KBM-7 (cell line): Measurements from ENCODE around the gene FLT1.

Source experiments
- DNase-seq: peaks from one replicate; pipeline ENCODE4 v3.0.0-alpha.2; 2015
- in situ Hi-C: fragments of 300-500 bp; cut with MboI; formaldehyde crosslinking; loops from 2 replicates; pipeline ENCODE4 v1.14.3; 2020; ENCODE audit warnings: low sequenced_read_pairs, low pct_unique_long_range_greater_than_20kb, mixed read lengths

The FLT1 gene

GRCh38 chr13:28358708-28359107, 136.2 kb downstream of the FLT1 start:
- in situ Hi-C loops: no loop called here
- DNase-seq: no peak

GRCh38 chr13:28357911-28358433, 137.0 kb downstream of the FLT1 start:
- in situ Hi-C loops: no loop called here
- DNase-seq: no peak

DNA sequence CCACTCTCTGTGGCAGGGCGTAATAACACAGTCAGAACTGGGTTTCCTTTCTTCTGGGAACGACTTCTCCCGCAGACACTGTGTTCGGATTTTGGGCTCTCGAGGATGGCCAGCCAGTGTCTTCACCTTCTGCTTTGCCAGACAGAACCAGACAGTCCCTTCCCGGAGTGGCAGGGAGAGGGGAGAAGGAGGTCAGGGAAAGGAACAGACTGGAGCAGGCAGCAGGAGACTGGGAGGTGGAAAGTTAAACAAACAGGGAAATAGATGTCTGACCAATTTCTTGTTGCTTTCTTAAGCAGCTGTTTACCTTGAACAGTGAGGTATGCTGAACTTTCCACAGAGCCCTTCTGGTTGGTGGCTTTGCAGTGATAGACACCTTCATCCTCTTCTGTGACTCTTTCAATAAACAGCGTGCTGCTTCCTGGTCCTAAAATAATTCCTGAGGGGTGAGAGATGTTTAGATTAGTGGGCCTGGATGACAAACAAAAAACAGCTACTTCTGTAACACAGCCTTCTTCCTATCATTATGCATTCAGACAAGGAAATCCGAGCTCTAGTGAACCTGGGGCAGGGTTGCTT, 137.6 kb downstream of the FLT1 start:
- in situ Hi-C loops: no loop called here
- DNase-seq: no peak

- no peak for DNase-seq
- in situ Hi-C loops: no loop called here
Observed at GRCh38 chr13:28356561-28357021, 138.3 kb downstream of the FLT1 start.

DNA sequence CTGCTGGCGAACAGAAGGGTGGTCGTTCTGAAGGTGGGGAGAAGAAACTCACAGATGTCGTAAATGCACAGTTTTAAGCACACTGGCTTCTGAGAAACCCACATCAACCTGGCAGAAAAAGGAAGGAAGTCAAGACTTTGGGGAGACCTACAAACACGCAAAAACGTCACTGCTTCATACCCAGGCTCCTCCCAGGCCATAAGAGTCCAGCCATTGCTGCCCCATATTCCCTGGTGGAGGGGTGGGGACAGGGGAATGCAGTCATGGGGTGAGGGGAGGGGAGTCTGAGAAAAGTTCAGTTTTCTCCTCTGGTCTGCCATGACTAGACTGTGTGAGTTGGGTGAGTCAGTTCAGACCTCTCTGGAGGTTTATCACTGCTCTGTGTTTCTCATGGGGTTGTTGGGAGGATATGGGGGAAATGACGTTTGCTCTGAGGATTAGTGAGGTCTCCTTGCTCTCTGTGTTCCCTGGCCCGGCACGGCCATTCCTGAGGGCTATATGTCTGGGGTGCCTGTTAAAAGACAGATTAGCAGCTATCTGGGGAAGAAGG, 139.0 kb downstream of the FLT1 start:
- in situ Hi-C loops: no loop called here
- peak; percentile 77 for DNase-seq

- no peak for DNase-seq
- in situ Hi-C loops: no loop called here
Observed at GRCh38 chr13:28355046-28355821, 139.7 kb downstream of the FLT1 start.

GRCh38 chr13:28353679-28354078, 141.2 kb downstream of the FLT1 start:
- no peak for DNase-seq
- in situ Hi-C loops: no loop called here

- in situ Hi-C loops: no loop called here
- DNase-seq: no peak
Observed at GRCh38 chr13:28349907-28350654, 144.8 kb downstream of the FLT1 start.

DNA sequence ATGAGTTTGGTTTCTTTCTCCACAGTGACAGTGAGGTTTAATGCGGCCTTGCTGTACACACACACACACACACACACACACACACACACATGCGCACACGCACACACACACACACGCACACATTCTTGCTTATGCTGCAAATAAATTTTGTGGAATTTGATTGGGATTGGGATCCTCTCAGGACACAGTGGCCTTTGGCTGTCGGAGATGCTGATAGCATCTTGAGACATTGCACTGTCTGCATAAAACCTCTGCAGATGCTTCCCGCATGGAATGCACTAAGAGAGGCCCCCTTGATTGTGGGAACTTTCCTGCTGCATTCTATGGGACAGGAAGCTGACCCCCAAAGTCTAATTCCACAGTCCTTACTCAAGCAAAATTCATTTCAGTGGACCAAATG, 145.6 kb downstream of the FLT1 start:
- in situ Hi-C loops: no loop called here

GRCh38 chr13:28347456-28348371, 147.2 kb downstream of the FLT1 start:
- in situ Hi-C loops: no loop called here
- peak; percentile 79 for DNase-seq

More for the DNA sequence above, 145.6 kb downstream of the FLT1 start:
- no peak for DNase-seq

DNA sequence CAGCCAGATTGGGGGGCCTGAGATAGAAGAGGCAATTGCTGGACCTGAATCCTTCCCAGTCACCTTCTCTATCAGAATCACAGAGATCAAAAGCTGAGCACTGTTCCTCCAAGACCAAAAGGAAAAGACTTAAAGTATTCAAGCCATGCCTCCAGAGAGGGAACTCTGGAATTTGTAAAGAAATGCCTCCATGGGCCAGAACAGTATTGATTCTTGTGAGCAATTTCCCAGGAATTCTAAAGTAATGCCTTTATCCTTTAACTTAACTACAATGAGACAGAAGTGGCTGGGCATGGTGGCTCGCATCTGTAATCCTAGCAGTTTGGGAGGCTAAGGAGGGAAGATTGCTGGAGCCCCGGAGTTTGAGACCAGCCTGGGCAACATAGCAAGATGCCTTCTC, 148.8 kb downstream of the FLT1 start:
- no peak for DNase-seq
- in situ Hi-C loops: no loop called here

GRCh38 chr13:28344163-28344562, 150.8 kb downstream of the FLT1 start:
- in situ Hi-C loops: no loop called here
- DNase-seq: no peak

GRCh38 chr13:28342251-28342650, 152.7 kb downstream of the FLT1 start:
- DNase-seq: no peak
- in situ Hi-C loops: no loop called here

DNA sequence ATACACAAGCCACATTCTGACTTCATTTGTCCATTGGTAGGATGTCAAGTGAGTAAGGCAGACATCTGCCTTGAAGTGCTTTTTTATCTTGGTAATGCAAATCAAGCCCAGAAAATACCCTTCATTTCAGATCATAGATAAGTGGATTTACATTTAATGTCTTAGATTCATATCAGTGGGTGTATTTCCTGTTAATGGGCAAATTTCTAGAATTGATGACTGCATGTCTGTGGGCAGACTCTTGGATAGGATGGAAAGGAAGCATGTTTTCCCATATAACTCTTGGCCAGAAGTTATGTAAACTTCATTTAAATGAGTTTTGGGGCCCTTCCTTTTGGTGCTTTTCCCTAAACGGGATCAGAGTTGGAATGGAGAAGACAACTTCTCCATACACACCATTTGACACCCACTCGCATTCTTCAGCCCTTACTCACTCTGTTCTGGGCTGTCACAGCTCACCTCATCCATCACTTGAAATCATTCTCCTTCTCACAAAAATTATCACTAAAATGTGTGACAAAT, 154.6 kb downstream of the FLT1 start:
- no peak for DNase-seq
- in situ Hi-C loops: no loop called here

- in situ Hi-C loops: no loop called here
Observed at GRCh38 chr13:28339419-28339818, 155.5 kb downstream of the FLT1 start.

DNA sequence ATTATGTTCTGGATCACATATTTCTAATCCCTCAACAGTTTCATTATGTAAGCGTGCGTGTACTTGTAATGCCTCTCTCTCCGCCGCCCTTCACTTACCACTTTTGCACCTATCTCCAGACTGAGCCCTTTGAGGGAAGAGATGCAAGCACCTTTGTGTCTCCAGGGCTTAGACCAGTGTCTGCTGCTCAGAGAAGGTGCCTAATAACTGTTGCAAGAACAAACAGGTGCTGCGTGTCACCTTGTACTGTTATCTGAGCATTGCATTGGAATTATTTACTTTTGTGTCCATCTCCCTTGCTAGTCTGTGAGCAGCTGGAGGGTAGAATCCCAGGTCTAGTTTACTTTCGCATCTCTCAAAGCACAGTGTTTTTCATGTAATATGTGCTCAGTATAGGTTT, 156.2 kb downstream of the FLT1 start:
- in situ Hi-C loops: no loop called here
- DNase-seq: no peak

More at GRCh38 chr13:28339419-28339818, 155.5 kb downstream of the FLT1 start:
- DNase-seq: no peak

DNA sequence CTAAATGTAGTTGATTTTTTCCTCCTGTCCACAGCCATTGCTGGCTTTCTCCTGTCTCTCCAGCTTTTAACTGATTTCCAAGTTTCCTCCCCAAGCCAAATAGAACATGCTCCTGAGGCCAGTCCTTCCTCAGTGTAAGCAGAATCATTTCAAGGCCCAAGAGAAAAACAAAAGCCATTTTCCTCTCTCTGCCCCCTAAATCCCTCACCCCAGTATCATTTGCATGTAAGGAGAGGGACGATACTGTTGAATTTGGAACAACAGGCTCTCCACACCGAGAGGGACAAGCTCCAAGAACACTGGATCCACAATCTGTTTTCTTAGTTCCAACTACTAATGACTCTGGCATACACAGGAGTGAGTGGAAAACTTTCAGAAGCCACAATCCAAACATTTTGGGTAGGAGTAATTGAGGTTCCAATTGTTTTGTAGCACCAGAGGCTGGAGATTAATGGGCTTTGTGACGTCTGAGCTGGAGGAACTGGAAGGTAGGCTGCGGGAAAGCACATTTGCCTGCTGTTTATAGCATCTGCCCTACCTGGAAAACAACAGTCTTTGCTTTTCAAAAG, 156.8 kb downstream of the FLT1 start:
- in situ Hi-C loops: no loop called here
- DNase-seq: no peak
